ENCODE measurements around the gene ALOX15B. TPM values are rescaled to one million over a fixed set of nuclear protein-coding genes. Genes with fewer than 3 reads are reported as not detected.

Gene ALOX15B
- polyA plus RNA-seq, 1 donor from 2014 or later: not detected

- Histone ChIP-seq H3K36me3 (ENCODE audit: insufficient read depth, low read length) (no peaks in the 10 kb centered on the region), H3K27me3 (ENCODE audit: insufficient read depth, low read depth, low read length) (peaks cover 18% of the 10 kb centered on the region), H4K20me1 (ENCODE audit: insufficient read depth) (no peaks in the 10 kb centered on the region), H3K9ac (ENCODE audit: low read length) (no peak overlapping the region), H2AFZ (ENCODE audit: low read depth, low read length) (no peak overlapping the region), H3K9me3 (ENCODE audit: low read length) (no peaks in the 10 kb centered on the region), H3K4me2 (ENCODE audit: low read length) (no peak overlapping the region), H3F3A (ENCODE audit: insufficient read depth, low read length, poor library complexity, severe bottlenecking) (no peaks in the 10 kb centered on the region), H3K79me2 (replicated peaks; ENCODE audit: insufficient read depth, low read length) (no peaks in the 10 kb centered on the region), H3K9me2 (ENCODE audit: insufficient read depth, low read length) (no peaks in the 10 kb centered on the region), H3K27ac (ENCODE audit: low read length) (no peak overlapping the region), H3K4me3 (ENCODE audit: low read length) (no peak overlapping the region)
- TF ChIP-seq RAD21 (conservative IDR thresholded peaks at IDR 0.05) (no peak), MXI1 (conservative IDR thresholded peaks at IDR 0.05; ENCODE audit: poor library complexity, severe bottlenecking) (no peak), CTCF (IDR thresholded peaks at IDR 0.05; ENCODE audit: poor library complexity, severe bottlenecking) (no peak), TAF1 (IDR thresholded peaks at IDR 0.05; ENCODE audit: low read depth) (no peak), SMC3 (conservative IDR thresholded peaks at IDR 0.05; ENCODE audit: poor library complexity) (no peak), POLR2AphosphoS5 (IDR thresholded peaks at IDR 0.05) (no peak), EZH2 (IDR thresholded peaks at IDR 0.05; ENCODE audit: borderline replicate concordance, insufficient read depth, low read length, poor library complexity, severe bottlenecking) (no peak), EP300 (conservative IDR thresholded peaks at IDR 0.05; ENCODE audit: poor library complexity, severe bottlenecking) (no peak)
These were observed 19.7 kb upstream of the ALOX15B start for GRCh38 chr17:8019166-8019565.

- H3K9me3 ChIP-seq (ENCODE audit: low read length): no peaks in the 10 kb centered on the region
- no peak overlapping the region for H3K4me3 ChIP-seq (ENCODE audit: low read length)
- no peaks in the 10 kb centered on the region for H3K9me2 ChIP-seq (ENCODE audit: insufficient read depth, low read length)
- H3F3A ChIP-seq (ENCODE audit: insufficient read depth, low read length, poor library complexity, severe bottlenecking): no peaks in the 10 kb centered on the region
- no peaks in the 10 kb centered on the region for H4K20me1 ChIP-seq (ENCODE audit: insufficient read depth)
- H3K36me3 ChIP-seq (ENCODE audit: insufficient read depth, low read length): no peaks in the 10 kb centered on the region
- no peak overlapping the region for H3K4me2 ChIP-seq (ENCODE audit: low read length)
- TF ChIP-seq SMC3 (conservative IDR thresholded peaks at IDR 0.05; ENCODE audit: poor library complexity) (no peak), TAF1 (IDR thresholded peaks at IDR 0.05; ENCODE audit: low read depth) (no peak), EP300 (conservative IDR thresholded peaks at IDR 0.05; ENCODE audit: poor library complexity, severe bottlenecking) (no peak), CTCF (IDR thresholded peaks at IDR 0.05; ENCODE audit: poor library complexity, severe bottlenecking) (no peak)
- H3K79me2 ChIP-seq (replicated peaks; ENCODE audit: insufficient read depth, low read length): no peaks in the 10 kb centered on the region
- H3K27me3 ChIP-seq (ENCODE audit: insufficient read depth, low read depth, low read length): peaks cover 16% of the 10 kb centered on the region
- H2AFZ ChIP-seq (ENCODE audit: low read depth, low read length): no peak overlapping the region
- H3K27ac ChIP-seq (ENCODE audit: low read length): no peak overlapping the region
- H3K9ac ChIP-seq (ENCODE audit: low read length): no peak overlapping the region
These were observed 18.9 kb upstream of the ALOX15B start for GRCh38 chr17:8019665-8020650.

Measured in neural cell (in vitro differentiated cells).